GM12875 (cell line): ENCODE results near the gene TBC1D2.
"Not testable (repeated sequence)": the region's sequence is repeated elsewhere in the genome, so short reads cannot be mapped to it uniquely, and the experiment has no call there.

ENCODE experiments used
- H3K4me3 ChIP-seq: one replicate; pipeline ENCODE4 v1.5.1; 2011; ENCODE audit warnings: low read depth, low read length, control low read depth
- TF ChIP-seq, protein P1 (sequence below): IDR thresholded peaks from 2 replicates; pipeline ENCODE4 v1.5.1; 2011; ENCODE audit warnings: low read depth, mild to moderate bottlenecking, control low read depth, inconsistent platforms, low read length, moderate library complexity, borderline replicate concordance; ENCODE audit not compliant: insufficient read depth

TBC1D2 gene

DNA sequence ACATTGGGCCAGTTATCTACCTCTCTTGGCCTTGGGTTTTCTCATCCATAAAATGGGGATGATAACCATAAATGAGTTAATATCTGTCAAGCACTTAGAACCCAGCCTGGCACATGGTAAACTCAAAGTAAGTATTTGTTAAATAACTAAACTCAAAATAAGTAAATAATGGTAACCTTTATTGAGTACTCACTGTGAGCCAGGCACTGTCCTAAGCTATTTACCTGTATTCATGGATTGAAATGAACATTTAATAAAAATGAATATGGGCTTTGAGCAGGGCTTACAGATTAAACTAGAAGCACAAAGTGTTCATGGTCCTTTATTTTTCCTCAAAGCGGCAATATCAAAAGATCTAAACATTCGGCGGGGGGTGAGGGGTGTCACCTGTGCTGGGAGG lies 79.7 kb downstream of the TBC1D2 start:
- H3K4me3 ChIP-seq, result no peak overlapping the region
- TF ChIP-seq, protein P1, sequence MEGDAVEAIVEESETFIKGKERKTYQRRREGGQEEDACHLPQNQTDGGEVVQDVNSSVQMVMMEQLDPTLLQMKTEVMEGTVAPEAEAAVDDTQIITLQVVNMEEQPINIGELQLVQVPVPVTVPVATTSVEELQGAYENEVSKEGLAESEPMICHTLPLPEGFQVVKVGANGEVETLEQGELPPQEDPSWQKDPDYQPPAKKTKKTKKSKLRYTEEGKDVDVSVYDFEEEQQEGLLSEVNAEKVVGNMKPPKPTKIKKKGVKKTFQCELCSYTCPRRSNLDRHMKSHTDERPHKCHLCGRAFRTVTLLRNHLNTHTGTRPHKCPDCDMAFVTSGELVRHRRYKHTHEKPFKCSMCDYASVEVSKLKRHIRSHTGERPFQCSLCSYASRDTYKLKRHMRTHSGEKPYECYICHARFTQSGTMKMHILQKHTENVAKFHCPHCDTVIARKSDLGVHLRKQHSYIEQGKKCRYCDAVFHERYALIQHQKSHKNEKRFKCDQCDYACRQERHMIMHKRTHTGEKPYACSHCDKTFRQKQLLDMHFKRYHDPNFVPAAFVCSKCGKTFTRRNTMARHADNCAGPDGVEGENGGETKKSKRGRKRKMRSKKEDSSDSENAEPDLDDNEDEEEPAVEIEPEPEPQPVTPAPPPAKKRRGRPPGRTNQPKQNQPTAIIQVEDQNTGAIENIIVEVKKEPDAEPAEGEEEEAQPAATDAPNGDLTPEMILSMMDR, result no peak

DNA sequence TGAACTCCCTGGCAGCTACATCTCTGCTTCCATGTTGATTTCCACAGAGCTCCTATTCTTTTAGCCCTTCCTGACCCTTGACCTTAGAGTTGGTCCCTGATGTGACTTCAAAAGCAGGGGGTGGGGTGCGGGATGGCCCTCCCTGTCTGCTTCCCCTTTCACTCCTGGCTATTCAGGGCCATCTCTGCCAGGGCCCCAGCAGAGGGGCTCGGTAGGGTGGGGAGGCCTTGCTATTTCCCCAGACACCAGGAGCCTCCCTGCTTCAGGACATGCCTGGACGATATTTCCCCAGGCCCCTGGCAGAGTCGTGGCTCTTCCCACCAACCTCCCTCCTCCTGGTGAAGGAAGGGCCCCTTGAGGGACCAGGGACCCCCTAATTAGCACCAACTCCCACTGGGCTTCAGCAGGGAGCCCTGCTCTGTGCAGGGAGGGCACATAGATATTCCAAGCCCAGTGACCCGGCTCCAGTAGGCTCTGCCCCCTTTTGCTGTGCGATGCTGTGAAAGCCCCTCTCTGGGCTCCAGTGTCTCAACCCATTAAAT lies 80.3 kb downstream of the TBC1D2 start:
- TF ChIP-seq, protein P1, result no peak
- H3K4me3 ChIP-seq, result no peak overlapping the region

DNA sequence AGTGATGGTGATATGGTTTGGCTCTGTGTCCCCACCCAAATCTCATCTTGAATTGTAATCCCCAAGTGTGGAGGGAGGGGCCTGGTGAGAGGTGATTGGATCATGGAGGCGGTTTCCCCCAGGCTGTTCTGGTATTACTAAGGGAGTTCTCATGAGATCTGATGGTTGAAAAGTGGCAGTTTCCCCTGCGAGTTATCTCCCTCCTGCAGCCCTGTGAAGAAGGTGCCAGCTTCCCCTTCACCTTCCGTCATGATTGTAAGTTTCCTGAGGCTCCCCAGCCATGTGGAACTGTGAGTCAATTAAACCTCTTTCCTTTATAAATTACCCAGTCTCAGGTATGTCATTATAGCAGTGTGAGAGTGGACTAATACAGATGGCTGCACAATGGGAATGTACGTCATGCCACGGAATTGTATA lies 80.9 kb downstream of the TBC1D2 start:
- not testable (repeated sequence) for H3K4me3 ChIP-seq

DNA sequence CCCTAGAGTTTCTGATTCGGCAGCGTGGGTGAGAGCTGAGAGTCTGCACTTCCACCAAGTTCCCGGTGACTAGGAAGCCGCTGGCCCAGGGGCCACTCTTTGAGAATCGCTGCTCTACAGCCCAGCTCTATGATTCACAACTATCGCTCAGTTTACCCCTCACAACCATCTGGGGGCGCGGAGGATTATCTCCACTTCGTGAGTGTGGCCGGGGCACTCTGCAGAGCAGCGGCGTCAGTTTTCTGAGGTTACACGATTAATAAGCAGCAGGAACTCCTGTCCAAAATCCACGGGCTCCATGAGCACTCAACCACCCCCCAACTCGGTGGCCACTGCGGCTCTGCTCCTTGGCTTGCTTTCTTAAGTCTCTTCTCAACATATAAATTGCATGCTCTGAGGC lies 82.3 kb downstream of the TBC1D2 start:
- TF ChIP-seq, protein P1, result no peak
- H3K4me3 ChIP-seq, result no peak overlapping the region

DNA sequence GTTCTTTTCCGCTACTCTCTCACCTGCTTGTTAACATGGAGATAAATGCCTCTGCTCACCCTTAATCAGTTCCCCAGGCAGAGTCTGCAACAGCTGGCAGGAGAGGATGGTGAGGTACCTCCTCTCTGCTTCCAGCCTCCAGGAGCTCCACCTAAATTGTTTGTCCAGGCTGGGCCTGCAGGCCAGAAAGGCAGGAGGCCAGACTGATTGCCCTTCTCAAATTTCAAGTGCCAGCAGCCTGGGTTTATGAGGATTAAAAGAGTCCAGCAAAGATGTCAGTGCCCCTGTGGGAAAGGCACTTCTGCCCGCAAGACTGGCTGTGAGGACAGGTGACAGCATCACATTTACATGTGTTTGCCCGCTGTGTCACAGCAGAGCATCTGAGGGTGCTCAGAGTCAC lies 82.8 kb downstream of the TBC1D2 start:
- TF ChIP-seq, protein P1, result no peak
- H3K4me3 ChIP-seq, result no peak overlapping the region

DNA sequence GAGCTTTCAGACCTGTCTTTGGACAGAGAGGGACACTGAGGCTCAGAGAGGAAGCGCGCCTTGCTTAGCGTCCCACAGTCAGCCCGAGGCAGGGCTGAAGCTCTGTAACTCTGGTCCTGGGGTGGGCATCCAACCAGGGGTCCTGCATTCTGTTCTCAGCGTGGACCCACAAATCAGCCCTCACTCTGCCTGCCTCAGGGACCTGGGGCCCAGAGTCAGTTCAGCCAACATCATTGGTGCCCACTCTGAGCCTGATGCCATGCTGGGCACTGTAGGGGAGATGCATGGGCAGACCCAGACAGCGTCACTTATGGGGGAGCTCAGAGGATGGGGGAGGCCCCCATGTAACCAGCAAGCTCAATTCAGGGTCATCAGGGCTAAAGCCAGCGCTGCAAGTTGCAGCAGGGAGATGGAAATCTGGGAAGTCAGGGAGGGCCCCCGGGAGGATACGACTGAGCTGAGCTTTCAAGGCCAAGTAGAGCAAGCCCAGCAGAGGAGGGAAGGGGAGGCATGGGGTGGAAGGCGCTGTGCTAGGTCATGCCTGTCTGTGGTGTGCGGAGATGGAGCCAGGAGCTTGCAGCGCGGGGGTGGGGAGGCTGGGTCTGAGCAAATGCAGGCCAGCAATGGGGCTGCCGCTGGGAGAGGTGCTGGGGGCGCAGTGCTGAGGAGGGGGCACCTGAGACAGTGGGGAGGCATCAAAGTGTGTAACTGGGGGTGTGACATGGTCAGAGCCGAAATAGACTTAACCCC lies 84.1 kb downstream of the TBC1D2 start:
- TF ChIP-seq, protein P1, result no peak
- H3K4me3 ChIP-seq, result no peak overlapping the region

DNA sequence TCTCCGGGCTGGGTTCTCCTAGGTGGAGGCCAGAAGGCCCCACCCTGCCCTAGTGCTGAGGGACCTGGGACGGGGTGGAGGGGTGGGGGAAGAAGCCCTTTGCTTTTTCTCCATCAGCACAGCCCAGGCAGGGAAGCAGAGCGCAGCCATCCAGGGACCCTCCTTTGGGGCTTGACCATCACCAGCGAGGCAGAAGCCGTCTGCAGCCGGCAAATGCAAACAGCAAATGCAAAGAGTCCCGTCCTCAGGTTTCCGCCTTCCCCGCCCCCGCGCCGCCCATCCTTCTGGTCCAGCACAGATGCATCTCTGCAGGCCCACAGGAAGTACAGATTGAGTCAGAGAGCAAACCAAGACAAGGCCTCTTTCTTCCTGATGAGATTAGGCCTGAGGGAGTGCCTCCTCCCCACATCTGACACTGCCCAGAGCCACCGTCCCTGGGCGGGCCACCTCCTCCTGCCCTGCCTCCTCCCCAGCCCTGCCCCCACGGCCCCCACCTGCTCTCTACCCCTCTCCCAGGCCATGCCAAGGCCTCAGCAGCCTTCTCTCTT lies 86.4 kb downstream of the TBC1D2 start:
- TF ChIP-seq, protein P1, result no peak
- H3K4me3 ChIP-seq, result no peak overlapping the region
